DOHH2 (cell line): ENCODE measurements around the gene FMNL1.

Source experiments
- EZH2phosphoT487 ChIP-seq: fragments of 200-600 bp; sonication (generic); IDR thresholded peaks from 2 replicates; pipeline ENCODE4 v1.6.1; 2017; ENCODE audit warnings: borderline replicate concordance, mild to moderate bottlenecking, antibody characterized with exemption, low read length, moderate library complexity, mixed read lengths
- TF ChIP-seq, protein P1 (sequence below): fragments of 200-600 bp; sonication (generic); IDR thresholded peaks from one replicate; pipeline ENCODE4 v1.5.1; 2014; ENCODE audit warnings: antibody characterized with exemption, mild to moderate bottlenecking, low read depth, low read length; ENCODE audit not compliant: poor library complexity, severe bottlenecking

- TF ChIP-seq, protein P1, sequence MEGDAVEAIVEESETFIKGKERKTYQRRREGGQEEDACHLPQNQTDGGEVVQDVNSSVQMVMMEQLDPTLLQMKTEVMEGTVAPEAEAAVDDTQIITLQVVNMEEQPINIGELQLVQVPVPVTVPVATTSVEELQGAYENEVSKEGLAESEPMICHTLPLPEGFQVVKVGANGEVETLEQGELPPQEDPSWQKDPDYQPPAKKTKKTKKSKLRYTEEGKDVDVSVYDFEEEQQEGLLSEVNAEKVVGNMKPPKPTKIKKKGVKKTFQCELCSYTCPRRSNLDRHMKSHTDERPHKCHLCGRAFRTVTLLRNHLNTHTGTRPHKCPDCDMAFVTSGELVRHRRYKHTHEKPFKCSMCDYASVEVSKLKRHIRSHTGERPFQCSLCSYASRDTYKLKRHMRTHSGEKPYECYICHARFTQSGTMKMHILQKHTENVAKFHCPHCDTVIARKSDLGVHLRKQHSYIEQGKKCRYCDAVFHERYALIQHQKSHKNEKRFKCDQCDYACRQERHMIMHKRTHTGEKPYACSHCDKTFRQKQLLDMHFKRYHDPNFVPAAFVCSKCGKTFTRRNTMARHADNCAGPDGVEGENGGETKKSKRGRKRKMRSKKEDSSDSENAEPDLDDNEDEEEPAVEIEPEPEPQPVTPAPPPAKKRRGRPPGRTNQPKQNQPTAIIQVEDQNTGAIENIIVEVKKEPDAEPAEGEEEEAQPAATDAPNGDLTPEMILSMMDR, result no peak
- no peak for TF ChIP-seq EZH2phosphoT487
Measured at GRCh38 chr17:45230787-45231480, 9.2 kb downstream of the FMNL1 start.
